ENCODE data around the gene MMP7.
"Not testable (repeated sequence)": the region's sequence is repeated elsewhere in the genome, so short reads cannot be mapped to it uniquely, and the experiment has no call there.

The MMP7 gene

GRCh38 chr11:102534261-102534872 is 3.8 kb upstream of the MMP7 start:
- DNase-seq = no peak

DNA sequence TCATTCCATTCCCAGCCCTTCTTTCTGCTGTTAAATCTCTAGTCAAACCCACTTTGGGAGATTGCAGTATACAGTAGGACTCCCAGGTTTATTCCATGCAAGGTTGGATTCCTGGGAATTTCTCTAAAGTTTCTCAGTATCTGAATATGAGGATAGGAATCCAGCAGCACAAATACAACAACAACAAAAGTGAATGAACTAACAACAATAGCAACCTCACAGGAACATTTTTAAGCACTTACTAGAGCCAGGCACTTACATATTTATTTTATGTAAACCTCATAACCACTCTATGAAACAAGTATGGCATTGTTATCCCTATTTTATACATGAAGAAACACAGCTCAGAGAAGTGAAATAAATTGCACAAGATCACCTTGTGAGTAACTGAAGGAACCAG is 1.9 kb downstream of the MMP7 start:
- no peak for DNase-seq

GRCh38 chr11:102527684-102528083 is 2.9 kb downstream of the MMP7 start:
- no peak for DNase-seq

DNA sequence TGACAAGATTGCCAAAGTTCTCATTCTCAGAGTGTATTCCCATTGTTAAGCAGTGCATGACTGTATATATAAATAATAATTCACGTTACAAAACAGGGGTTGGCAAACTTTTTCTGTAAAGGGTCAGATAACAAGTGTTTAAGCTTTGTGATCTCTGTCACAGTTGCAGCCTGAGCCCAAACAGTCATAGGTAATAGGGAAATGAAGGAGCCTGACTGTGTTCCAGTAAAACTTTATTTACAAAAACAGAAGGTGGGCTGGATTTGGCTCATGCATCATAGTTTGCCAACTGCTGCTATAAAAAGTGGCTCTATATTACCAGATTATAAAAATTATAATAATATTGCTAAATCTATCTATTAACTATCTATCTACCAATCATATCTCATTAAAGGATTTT is 3.5 kb downstream of the MMP7 start:
- DNase-seq = no peak

- DNase-seq = no peak
Measured at GRCh38 chr11:102523887-102524286, 6.7 kb downstream of the MMP7 start.

- DNase-seq = no peak
Measured at GRCh38 chr11:102523189-102523570, 7.4 kb downstream of the MMP7 start.

DNA sequence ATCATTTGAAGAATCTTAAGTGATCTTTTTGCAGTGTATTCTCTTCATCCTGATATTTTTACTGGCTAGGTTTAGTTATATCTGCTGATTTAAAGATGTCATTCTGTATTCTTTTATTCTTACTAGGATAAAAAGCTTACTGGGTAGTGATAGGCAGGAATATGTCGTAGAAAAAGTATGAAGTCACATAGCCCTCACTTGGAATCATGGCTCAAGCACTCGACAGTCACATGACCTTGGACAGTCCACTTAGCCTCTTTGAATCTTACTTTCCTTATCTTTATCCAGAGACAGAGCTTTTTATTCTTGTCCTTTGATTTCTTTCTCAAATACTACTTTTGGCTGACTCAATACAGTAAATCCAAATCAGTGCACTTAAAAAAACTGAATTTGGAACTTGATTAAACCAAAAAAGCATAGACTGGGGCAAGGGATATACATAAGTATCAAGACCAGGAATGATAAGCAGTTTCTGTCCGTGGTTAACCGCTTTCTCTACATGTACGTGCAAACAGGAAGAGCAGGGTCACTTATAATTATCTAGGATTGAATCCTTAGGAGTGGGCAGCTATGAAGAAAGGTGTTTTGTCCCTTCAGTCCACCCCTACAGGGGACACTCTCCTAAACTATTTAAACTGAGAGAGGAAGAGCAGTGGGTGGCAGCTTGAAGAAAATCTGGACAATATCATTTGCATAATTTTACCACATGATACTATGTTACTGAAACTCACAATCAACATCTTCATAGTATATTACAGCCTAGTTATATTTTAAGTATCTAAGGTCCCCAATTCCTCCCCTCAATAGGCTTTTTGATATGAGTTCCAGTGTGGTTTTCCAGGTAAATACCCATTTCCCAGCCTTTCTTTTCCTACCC is 8.0 kb downstream of the MMP7 start:
- DNase-seq = peak; percentile 6

- DNase-seq = no peak
Measured at GRCh38 chr11:102521121-102521520, 9.4 kb downstream of the MMP7 start.

DNA sequence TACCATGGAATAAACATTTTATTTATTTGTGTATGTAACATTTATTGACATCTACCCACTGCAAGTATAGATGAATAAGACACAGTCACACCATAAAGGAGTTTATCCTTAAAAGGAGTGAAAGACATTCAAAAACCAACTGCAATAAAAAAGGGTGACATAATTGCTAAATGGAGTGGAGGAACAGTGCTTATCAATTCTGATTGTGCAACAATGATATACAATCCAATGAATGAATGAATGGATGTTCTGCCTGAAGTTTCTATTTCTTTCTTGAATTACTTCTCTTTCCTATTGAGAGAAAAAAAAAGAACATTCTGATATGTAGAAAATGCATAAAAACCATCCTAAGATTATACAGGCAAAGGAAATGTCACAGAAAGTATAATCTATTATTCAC is 10.0 kb downstream of the MMP7 start:
- DNase-seq = no peak

GRCh38 chr11:102518296-102519094 is 12.1 kb downstream of the MMP7 start:
- DNase-seq = no peak

DNA sequence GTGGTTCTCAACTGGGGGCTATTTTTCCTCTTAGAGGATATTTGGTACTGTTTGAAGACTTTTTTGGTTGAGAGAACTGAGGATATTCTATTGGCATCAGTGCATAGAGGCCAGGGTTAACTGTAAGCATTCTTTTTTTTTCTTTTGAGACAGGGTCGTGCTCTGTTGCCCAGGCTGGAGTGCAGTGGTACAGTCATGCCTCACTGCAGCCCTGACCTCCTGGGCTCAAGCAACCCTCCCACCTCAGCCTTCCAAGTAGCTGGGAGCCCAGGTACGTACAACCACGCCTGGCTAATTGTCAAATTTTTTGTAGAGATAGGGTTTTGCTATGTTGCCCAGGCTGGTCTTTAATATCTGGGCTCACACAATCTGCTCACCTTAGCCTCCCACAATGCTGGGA is 12.9 kb downstream of the MMP7 start:
- no peak for DNase-seq

- no peak for DNase-seq
Measured at GRCh38 chr11:102516179-102516578, 14.4 kb downstream of the MMP7 start.

GRCh38 chr11:102513869-102514268 is 16.7 kb downstream of the MMP7 start:
- DNase-seq = no peak

DNA sequence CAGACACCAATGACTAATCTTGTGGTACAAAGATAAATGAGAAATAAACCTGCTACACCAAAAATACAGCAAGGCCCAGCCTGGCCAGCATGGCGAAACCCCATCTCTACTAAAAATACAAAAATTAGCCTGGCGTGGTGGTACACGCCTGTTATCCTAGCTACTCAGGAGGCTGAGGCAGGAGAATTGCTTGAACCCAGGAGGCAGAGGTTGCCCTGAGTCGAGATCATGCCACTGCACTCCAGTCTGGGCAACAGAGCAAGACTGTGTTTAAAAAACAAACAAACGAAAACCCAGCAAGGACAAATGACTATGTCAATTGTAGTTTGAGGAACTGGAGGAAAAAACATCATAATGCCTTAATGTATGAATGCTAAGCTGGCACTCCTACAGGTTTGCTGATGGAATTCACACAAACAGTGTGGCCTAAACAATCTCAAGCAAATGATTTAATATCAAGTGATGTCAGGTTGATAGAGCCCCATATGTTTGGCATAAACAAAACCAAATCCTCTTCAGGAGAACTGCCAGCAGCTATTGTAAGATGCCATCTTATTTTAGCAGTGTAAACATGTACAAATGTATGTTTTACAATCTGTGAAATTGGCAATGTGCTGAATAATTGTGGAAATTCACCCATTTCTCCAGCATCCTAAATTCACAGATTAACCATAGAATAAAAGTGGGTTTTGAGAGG is 20.0 kb downstream of the MMP7 start:
- DNase-seq = no peak

DNA sequence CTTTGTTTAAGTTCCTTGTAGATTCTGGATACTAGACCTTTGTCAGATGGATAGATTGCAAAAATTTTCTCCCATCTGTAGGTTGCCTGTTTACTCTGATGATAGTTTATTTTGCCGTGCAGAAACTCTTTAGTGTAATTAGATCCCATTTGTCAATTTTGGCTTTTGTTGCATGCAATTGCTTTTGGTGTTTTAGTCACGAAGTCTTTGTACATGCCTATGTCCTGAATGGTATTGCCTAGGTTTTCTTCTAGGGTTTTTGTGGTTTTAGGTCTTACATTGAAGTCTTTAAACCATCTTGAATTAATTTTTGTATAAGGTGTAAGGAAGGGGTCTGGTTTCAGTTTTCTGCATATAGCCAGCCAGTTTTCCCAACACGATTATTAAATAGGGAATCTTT is 27.7 kb downstream of the MMP7 start:
- not testable (repeated sequence) for DNase-seq

DNA sequence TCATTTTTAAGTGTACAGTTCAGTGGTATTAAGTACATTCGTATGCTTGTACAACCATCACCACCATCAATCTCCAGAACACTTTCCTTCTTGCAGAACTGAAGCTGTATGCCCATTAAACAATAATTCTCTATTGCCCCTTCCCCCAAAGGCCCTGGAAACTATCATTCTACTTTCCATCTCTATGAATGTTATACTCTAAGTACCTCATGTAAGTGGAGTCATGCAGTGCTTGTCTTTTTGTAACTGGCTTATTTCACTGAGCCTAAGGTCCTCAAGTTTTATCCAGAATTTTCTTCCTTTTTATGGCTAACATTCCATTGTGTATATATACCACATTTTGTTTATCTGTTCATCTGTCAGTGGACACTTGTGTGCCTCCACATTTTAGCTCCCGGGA is 29.7 kb downstream of the MMP7 start:
- no peak for DNase-seq

DNA sequence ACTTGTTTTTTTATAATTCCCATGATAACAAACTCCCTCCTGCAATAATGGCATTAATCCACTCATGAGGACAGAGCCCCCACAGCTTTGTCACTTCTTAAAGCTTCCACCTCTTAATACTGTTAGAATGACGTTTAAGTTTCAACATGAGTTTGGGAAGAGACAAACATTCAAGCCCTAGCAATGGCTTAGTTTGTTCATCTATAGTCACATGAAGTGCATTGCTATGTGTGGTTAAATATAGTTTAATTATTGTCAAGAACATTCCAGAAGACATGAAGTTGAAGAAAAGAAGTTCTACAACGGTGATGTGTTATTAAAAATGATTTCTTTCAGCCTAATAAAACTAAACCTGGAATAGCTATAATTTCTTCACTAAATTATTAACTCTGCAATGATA is 30.6 kb downstream of the MMP7 start:
- DNase-seq = no peak

GRCh38 chr11:102499151-102499550 is 31.4 kb downstream of the MMP7 start:
- DNase-seq = no peak

DNA sequence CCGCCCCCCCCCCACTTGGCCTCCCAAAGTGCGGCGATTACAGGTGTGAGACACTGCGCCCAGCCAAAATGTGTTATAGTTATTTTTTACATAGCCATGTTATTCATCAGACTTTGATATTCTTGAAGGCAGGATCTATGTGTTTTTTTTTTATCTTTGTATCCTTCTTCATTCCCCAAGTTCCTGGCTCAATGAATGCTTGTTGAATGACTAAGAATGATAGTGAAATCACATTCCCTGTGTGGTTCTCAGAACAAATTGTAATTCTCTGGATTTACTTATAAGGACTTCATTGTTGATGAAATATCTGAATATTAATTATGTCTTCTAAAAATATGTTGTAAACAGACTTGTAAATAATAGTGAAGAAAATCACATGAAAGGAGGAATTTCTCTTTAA is 33.5 kb downstream of the MMP7 start:
- DNase-seq = no peak

GRCh38 chr11:102495161-102496042 is 35.1 kb downstream of the MMP7 start:
- peak; percentile 77 for DNase-seq

- no peak for DNase-seq
Measured at GRCh38 chr11:102494216-102494615, 36.3 kb downstream of the MMP7 start.

DNA sequence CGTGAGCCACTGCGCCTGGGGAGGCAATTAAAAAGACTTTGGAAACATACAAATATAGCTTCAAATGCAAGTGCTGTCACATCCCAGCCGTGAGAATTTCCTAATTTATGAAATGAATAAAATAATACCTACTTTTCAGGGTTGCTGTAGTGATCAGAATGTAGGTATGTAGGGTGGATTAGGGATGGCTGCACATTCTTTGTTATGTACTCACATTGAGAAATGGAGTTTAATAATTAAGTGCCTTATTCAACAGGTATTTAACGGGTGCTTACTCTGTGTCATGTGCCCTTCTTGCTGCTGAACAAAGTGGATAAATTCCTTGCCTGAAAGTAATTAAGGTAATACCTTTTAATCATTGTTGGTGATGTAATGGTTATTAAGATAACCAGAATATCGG is 37.0 kb downstream of the MMP7 start:
- no peak for DNase-seq
